NB4 (cell line): ENCODE results near the gene PLEKHG4B.

ENCODE experiments used
- MYC ChIP-seq: IDR thresholded peaks from 2 replicates; pipeline ENCODE4 v1.6.1; 2011; ENCODE audit warnings: low read depth, low read length
- POLR2A ChIP-seq: IDR thresholded peaks from 2 replicates; pipeline ENCODE4 v1.6.1; 2011; ENCODE audit warnings: mild to moderate bottlenecking; ENCODE audit not compliant: insufficient read length; ENCODE audit errors: extremely low read depth
- TF ChIP-seq, protein P1 (sequence below): IDR thresholded peaks from one replicate; pipeline ENCODE4 v1.5.1; 2012; ENCODE audit warnings: low read depth, low read length
- TF ChIP-seq, protein P2 (sequence below): IDR thresholded peaks from 2 replicates; pipeline ENCODE4 v1.6.1; 2011; ENCODE audit warnings: low read depth, low read length

DNA sequence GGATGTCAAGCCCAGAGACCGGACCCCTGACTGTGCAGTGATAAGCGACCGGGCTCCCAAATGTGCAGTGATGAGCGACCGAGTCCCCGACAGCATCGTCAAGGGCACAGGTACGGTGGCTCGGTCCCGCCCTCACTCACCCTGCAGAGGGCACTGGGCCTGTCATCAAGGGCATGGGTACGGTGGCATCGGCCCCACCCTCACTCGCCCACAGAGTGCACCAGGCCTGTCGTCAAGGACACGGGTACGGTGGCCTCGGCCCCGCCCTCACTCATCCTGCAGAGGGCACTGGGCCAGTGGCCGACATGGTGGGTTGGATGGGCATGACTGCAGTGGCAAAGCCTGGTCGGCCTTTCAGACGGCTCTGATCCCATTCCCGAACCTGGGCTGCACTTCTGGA lies 89.6 kb downstream of the PLEKHG4B start:
- TF ChIP-seq, protein P1, sequence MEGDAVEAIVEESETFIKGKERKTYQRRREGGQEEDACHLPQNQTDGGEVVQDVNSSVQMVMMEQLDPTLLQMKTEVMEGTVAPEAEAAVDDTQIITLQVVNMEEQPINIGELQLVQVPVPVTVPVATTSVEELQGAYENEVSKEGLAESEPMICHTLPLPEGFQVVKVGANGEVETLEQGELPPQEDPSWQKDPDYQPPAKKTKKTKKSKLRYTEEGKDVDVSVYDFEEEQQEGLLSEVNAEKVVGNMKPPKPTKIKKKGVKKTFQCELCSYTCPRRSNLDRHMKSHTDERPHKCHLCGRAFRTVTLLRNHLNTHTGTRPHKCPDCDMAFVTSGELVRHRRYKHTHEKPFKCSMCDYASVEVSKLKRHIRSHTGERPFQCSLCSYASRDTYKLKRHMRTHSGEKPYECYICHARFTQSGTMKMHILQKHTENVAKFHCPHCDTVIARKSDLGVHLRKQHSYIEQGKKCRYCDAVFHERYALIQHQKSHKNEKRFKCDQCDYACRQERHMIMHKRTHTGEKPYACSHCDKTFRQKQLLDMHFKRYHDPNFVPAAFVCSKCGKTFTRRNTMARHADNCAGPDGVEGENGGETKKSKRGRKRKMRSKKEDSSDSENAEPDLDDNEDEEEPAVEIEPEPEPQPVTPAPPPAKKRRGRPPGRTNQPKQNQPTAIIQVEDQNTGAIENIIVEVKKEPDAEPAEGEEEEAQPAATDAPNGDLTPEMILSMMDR, result no peak
- TF ChIP-seq MYC, result no peak
- TF ChIP-seq, protein P2, sequence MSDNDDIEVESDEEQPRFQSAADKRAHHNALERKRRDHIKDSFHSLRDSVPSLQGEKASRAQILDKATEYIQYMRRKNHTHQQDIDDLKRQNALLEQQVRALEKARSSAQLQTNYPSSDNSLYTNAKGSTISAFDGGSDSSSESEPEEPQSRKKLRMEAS, result no peak
- no peak for TF ChIP-seq POLR2A
